GM21423 (cell line): ENCODE data around the gene UBTD2.
"Not testable (repeated sequence)": the region's sequence is repeated elsewhere in the genome, so short reads cannot be mapped to it uniquely, and the experiment has no call there.

Source experiments
- ATAC-seq: cut with Tn5 transposase; IDR thresholded peaks from one replicate; pipeline ENCODE4 v1.9.1; 2021; ENCODE audit warnings: mild to moderate bottlenecking, moderate library complexity; ENCODE audit not compliant: unreplicated experiment

Gene UBTD2

GRCh38 chr5:172252501-172252900, 31.1 kb downstream of the UBTD2 start:
- ATAC-seq: no peak

DNA sequence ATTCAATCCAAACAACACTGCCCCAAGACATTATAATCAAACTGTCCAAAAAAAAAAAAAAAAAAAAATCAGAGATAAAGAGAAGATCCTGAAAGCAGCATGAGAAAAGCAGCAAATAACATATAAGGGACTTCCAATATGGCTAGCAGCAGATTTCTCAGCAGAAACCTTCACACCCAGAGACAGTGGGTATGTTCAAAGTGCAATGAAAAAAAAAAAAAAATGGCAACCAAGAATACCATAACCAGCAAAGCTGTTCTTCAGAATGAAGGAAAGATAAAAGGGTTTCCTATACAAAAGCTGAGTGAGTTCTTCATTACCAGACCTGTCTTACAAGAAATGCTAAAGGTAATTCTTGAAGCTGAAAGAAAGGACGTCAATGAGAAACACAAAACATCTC, 32.1 kb downstream of the UBTD2 start:
- ATAC-seq: no peak

- no peak for ATAC-seq
Observed at GRCh38 chr5:172248637-172249036, 34.9 kb downstream of the UBTD2 start.

GRCh38 chr5:172245703-172246125, 37.9 kb downstream of the UBTD2 start:
- ATAC-seq: no peak

DNA sequence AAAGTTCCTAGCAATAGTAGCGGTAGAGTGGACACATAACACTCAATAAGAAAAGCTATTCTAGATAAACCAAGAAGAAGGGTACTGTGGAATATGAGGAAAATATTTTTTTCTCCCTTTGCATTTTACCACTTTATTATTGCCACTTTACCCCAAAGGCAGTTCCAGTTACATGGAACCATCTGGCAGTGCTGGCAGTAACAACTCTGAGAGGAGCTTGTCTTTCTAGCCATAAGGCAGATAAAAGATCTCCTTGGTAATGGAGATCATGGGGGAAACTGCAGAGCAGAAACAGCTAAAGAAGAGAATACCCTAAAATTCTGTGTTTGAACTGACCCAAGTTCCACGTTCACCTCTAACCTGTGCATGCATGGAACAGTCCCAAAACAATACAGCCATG, 38.5 kb downstream of the UBTD2 start:
- no peak for ATAC-seq

DNA sequence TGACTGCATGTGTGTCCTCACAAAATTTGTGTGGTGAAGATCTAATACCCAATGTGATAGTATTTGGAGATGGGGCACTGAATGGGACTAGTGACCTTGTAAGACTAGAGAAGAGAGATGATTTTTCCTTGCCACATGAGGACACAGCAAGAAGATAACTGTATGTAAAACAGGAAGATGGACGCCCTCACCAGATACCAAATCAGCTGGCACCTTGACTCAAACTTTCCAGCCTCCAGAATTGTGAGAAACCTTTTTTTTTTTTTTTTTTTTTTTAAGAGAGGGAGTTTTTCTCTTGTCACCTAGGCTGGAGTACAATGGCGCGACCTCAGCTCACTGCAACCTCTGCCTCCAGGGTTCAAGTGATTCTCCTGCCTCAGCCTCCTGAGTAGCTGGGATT, 40.3 kb downstream of the UBTD2 start:
- ATAC-seq: no peak

DNA sequence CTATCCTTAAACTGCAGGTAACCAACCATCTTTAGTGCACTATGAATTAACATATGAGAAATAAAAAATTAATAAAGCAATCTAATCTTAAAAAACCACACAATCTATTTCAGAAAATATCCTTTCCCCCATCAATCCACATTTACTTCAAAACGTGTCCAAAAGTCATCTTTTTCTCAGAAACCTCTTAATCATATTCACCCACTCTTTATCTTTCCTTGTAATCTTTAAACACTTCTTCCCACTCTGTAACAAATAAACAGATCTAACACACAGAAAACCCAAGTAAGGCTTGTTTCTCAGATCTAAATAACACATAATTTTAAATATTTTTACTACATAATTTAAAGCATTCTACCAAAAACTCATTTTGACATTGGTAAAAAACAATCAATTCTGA, 45.2 kb downstream of the UBTD2 start:
- no peak for ATAC-seq

- ATAC-seq: no peak
Observed at GRCh38 chr5:172235827-172236736, 47.5 kb downstream of the UBTD2 start.

DNA sequence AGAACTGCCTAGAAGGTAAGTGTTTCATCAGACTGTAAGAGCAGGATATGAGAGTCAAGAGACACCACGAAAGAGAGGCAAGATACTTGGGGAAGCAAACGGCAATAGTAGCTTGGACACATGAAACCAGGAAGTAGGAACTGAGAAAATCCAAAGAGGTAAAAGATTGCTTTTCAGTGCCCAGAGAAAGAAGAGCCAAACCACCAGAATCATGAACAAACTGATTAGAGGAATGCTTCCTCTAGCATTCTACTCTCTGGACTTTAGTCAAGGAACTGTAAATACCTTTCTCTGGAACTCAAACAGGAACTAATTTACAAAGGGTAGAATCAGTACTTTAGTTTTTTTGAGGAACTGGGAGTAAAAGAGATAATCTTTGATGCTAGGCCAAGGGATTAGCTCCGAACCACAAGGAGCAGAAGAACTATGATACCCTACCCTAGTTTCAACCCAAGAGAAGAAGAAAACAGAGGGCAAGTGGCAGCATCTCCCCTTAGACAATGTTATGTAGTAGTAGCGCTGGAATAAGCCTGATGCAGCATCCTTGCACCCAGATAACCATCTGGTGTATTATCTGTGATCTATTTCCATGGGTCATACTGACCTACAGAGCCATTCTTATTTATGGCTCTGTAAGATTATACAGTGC, 48.3 kb downstream of the UBTD2 start:
- peak; percentile 68 for ATAC-seq

GRCh38 chr5:172234031-172234430, 49.5 kb downstream of the UBTD2 start:
- no peak for ATAC-seq

DNA sequence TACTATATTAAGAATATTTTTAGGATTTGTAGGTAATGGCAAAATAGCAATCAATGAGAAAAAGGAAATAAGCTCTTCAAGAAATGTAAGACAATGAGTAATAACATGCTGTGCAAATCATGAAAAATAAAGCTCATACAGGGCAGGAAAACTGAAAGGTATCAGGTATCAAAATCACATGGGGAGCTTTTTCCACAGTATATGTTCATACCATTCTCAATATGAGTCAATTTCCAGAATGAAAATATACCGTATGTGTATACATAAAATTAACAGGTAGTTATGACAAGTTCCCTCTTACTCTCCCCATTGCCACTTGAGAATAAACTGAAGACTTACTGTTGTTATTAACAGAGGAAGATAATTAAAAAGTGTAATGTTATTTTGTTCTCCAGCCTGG, 53.7 kb downstream of the UBTD2 start:
- ATAC-seq: no peak

DNA sequence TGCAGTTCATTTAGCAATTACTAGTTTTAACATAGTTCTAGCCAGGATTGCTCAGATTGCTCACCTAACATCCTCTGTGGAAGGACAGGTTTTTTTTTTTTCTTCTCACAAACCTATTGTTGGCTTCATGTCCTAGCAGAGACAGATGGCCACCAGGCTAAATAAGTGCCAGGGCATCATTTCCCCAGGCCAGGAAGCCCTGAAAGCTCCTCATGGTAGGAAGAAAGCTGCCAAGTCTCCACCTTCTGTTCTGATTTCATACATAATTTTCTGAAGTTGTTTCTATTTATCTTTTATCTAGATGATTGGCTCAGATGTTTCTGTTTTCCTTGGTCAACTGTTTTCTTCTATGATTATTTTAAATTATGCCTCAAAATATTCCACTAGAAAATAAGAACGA, 58.6 kb downstream of the UBTD2 start:
- ATAC-seq: no peak

GRCh38 chr5:172223901-172224873, 59.4 kb downstream of the UBTD2 start:
- peak; percentile 77 for ATAC-seq

- ATAC-seq: no peak
Observed at GRCh38 chr5:172219296-172219695, 64.3 kb downstream of the UBTD2 start.

DNA sequence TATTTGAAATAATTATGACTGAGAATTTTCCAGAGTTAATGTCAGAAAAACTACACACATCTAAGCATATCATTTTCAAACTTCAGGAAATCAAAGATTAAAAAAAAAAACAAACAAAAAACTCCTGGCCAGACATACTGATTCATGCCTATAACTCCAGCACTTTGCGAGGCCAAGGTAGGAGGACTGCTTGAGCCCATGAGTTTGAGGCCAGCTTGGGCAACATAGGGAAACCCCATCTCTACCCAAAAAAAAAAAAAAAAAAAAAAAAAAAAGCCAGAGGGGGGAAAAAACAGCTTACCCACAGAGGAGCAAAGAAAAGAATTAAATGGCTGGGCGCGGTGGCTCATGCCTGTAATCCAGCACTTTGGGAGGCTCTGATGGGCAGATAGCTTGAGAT, 67.2 kb downstream of the UBTD2 start:
- ATAC-seq: no peak

GRCh38 chr5:172213126-172213525, 70.4 kb downstream of the UBTD2 start:
- ATAC-seq: no peak

DNA sequence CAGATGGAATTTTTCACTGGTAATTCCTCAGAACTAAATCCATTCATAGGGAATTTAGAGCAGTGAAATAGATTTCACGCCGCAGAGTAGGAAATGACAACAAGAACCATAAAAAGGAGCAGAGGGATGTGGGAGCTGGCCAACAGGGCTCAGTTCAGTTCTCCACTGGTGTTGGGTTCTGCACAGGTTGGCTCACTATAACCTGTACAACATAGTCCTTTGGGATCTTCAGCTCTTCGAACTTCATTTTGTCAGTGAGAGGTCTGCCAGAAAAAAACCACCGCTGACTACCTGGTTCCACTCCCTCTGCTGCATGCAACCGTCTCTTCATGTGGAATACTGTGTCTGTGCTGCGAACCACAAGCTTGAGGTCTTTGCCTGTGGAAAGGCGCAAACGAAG, 71.9 kb downstream of the UBTD2 start:
- ATAC-seq: no peak

DNA sequence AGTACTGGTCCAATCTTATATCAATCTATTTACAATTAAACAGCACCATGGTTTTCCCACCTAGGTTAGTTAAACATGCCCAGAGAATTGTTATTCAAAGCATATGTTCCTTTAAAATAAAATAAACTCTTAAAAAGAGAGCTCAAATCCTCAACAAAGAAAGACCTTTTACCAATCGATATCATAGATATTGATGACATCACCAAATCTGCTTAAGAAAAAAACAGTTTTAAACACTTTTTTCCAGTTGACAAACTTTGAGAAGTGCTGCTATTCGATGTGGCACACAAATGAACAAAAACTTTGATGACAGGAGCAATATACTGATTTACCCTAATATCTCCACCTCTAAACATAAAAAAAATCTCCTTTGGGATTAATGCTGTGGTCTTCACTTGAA, 73.8 kb downstream of the UBTD2 start:
- no peak for ATAC-seq

GRCh38 chr5:172207511-172207910, 76.1 kb downstream of the UBTD2 start:
- no peak for ATAC-seq

GRCh38 chr5:172205984-172206383, 77.6 kb downstream of the UBTD2 start:
- not testable (repeated sequence) for ATAC-seq

DNA sequence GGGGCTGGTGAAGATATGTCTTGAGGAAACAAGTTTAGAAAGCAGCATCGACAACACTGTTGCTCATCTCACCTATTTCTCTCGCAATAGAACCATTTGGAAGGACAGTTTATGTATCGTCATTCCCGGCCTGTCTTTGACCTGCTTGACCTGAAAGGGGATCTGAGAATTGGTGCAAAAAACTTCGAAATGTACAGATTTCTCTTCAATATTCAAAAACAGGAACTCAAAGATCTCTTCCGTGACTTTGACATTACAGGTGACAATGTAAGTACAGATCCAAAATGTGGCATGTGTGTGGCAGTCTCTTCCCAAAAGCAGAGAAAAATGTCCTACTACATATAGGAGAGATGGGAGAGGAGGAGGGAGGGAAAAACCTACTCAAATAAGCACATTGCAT, 83.1 kb downstream of the UBTD2 start:
- no peak for ATAC-seq
